Hepatocyte (in vitro differentiated cells): ENCODE measurements around the gene TRMT2A. TPM values are rescaled to one million over a fixed set of nuclear protein-coding genes. Genes with fewer than 3 reads are reported as not detected.

Source experiments
- DNase-seq: peaks from one replicate; pipeline ENCODE4 v3.0.0-alpha.2; 2016; ENCODE audit warnings: low spot score
- H2AFZ ChIP-seq: fragments of 200-600 bp; sonication (generic); 2 replicates; pipeline ENCODE4 v1.6.0; 2016; ENCODE audit warnings: antibody characterized with exemption, mild to moderate bottlenecking
- H3K27ac ChIP-seq: fragments of 200-600 bp; sonication (generic); 2 replicates; pipeline ENCODE4 v1.5.1; 2016; ENCODE audit warnings: mild to moderate bottlenecking
- H3K27me3 ChIP-seq: fragments of 200-600 bp; sonication (generic); 2 replicates; pipeline ENCODE4 v1.6.1; 2016
- H3K36me3 ChIP-seq: fragments of 200-600 bp; sonication (generic); replicated peaks from 2 replicates; pipeline ENCODE4 v1.5.1; 2016; ENCODE audit warnings: low read depth; ENCODE audit not compliant: insufficient read depth
- H3K4me1 ChIP-seq: fragments of 200-600 bp; sonication (generic); 2 replicates; pipeline ENCODE4 v1.5.1; 2016; ENCODE audit warnings: mild to moderate bottlenecking, moderate library complexity; ENCODE audit not compliant: insufficient read depth
- H3K4me2 ChIP-seq: fragments of 200-600 bp; sonication (generic); 2 replicates; pipeline ENCODE4 v1.6.0; 2016
- H3K4me3 ChIP-seq: fragments of 200-600 bp; sonication (generic); 2 replicates; pipeline ENCODE4 v1.5.1; 2016; ENCODE audit warnings: mild to moderate bottlenecking
- H3K79me2 ChIP-seq: fragments of 200-600 bp; sonication (generic); 2 replicates; pipeline ENCODE4 v1.6.0; 2017; ENCODE audit warnings: mild to moderate bottlenecking
- H3K9me2 ChIP-seq: fragments of 200-600 bp; sonication (generic); replicated peaks from 2 replicates; pipeline ENCODE4 v1.6.0; 2017; ENCODE audit warnings: mild to moderate bottlenecking; ENCODE audit not compliant: insufficient read depth
- H3K9me3 ChIP-seq: fragments of 200-600 bp; sonication (generic); 2 replicates; pipeline ENCODE4 v1.5.1; 2016; ENCODE audit warnings: low read depth, mild to moderate bottlenecking
- H4K20me1 ChIP-seq: fragments of 200-600 bp; sonication (generic); 2 replicates; pipeline ENCODE4 v1.6.0; 2016; ENCODE audit warnings: mild to moderate bottlenecking; ENCODE audit not compliant: insufficient read depth, poor library complexity, severe bottlenecking
- EZH2 ChIP-seq: fragments of 200-600 bp; sonication (generic); IDR thresholded peaks from 2 replicates; pipeline ENCODE4 v1.6.1; 2016; ENCODE audit warnings: antibody characterized with exemption, mild to moderate bottlenecking, borderline replicate concordance
- EZH2phosphoT487 ChIP-seq: fragments of 200-600 bp; sonication (generic); IDR thresholded peaks from one replicate; pipeline ENCODE4 v1.6.1; 2018; ENCODE audit warnings: antibody characterized with exemption, mild to moderate bottlenecking, low read depth, moderate library complexity; ENCODE audit not compliant: unreplicated experiment, severe bottlenecking
- WGBS: methylation state at CpG from one replicate; pipeline ENCODE4 v1.1.6; 2016; ENCODE audit warnings: low lambda C conversion rate; ENCODE audit errors: missing lambda C conversion rate; 5-methylcytosine and 5-hydroxymethylcytosine counted together
- polyA plus RNA-seq: library from polyadenylated mRNA; unstranded; fragments of >200 nt; fragmentation: Nextera tagmentation; extraction: Ambion mirVana; gene quantifications from 2 replicates; pipeline ENCODE4 v1.2.1, GENCODE V29; 2016
- total RNA-seq: library from RNA; depleted of rRNA; stranded (reverse); fragments of >200 nt; gene quantifications from 2 replicates; pipeline ENCODE4 v1.2.3, GENCODE V29; 2014
- TF ChIP-seq, protein P1 (sequence below): fragments of 200-600 bp; sonication (generic); IDR thresholded peaks from 2 replicates; pipeline ENCODE4 v1.5.1; 2016; ENCODE audit warnings: antibody characterized with exemption, mild to moderate bottlenecking; ENCODE audit not compliant: poor library complexity

Gene TRMT2A
- total and polyA plus RNA-seq, 2 experiments from 2014 or later: 34.4 to 65.1 TPM

DNA sequence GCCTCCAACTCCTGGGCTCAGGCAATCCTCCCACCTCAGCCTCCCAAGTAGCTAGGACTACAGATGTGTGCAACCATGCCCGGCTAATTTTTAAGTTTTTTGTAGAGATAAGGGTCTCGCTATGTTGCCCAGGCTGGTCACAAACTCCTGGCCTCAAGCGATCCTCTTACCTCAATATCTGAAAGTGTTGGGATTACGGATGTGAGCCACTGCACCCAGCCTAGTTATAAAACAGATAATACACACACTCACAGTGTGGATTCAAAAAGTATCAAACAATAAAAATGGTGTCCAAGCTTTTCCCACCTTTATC, 34.2 kb upstream of the TRMT2A start:
- Histone ChIP-seq H3K36me3 (no peaks in the 10 kb centered on the region), H3K27ac (no peak overlapping the region), H3K27me3 (no peaks in the 10 kb centered on the region), H3K4me2 (no peak overlapping the region), H3K9me2 (no peaks in the 10 kb centered on the region), H3K4me3 (no peak overlapping the region), H4K20me1 (no peaks in the 10 kb centered on the region), H3K79me2 (no peaks in the 10 kb centered on the region), H3K9me3 (no peaks in the 10 kb centered on the region), H3K4me1 (no peaks in the 10 kb centered on the region), H2AFZ (no peak overlapping the region)
- WGBS: 87% methylated on average over 4 of the region's 4 CpGs
- DNase-seq: no peak
- TF ChIP-seq EZH2phosphoT487 (no peak), EZH2 (no peak)
- TF ChIP-seq, protein P1, sequence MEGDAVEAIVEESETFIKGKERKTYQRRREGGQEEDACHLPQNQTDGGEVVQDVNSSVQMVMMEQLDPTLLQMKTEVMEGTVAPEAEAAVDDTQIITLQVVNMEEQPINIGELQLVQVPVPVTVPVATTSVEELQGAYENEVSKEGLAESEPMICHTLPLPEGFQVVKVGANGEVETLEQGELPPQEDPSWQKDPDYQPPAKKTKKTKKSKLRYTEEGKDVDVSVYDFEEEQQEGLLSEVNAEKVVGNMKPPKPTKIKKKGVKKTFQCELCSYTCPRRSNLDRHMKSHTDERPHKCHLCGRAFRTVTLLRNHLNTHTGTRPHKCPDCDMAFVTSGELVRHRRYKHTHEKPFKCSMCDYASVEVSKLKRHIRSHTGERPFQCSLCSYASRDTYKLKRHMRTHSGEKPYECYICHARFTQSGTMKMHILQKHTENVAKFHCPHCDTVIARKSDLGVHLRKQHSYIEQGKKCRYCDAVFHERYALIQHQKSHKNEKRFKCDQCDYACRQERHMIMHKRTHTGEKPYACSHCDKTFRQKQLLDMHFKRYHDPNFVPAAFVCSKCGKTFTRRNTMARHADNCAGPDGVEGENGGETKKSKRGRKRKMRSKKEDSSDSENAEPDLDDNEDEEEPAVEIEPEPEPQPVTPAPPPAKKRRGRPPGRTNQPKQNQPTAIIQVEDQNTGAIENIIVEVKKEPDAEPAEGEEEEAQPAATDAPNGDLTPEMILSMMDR: no peak

DNA sequence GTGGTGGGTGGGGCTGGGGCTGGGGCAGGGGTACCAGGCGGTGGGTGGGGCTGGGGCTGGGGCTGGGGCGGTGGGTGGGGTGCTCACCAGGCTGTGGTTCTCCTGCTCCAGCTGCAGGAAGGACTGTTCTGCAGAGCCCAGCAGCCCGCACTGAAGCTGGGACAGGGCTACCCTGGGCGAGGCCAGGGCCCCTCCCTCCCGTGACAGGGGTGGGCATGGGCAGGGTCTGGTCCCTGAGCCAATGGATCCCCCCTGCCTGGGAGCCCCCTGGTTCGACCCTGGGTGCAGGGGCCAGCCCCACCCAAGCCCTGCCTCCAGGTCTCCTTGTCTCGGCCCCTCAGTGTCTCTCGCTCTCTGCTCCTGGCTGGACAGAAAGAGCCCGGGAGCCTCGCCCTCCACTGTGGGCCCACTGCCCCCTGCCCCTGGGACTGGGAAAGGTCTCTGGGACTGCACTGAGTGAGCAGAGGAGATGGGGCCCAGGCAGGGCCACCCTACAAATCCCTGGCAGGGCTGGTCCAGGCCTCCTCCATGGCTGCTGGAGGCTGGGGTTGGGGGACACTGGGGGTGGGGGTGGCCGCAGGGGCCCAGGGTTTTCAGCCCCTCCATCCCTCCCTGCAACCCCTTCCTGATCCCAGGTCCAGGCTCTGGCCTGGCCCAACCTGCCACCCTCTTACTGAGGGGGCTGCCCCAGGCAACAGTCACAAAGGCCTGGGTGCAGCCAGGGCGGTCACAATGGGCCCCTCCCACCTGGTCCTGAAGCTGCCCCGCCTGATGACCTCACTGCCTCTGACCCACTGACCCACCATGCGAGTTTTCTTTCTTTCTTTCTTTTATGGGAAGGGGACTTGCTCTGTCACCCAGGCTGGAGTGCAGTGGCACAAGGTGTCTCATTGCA, 33.6 kb upstream of the TRMT2A start, which contains the start of gene CCDC188:
TSS of gene CCDC188 (minus strand) at position 675 of the 895 bp plus-strand sequence. CDS start at position 606, 69 bp downstream.
- Histone ChIP-seq H3K27me3 (no peaks in the 10 kb centered on the region), H3K9me3 (no peaks in the 10 kb centered on the region), H3K4me1 (no peaks in the 10 kb centered on the region), H4K20me1 (no peaks in the 10 kb centered on the region), H3K9me2 (no peaks in the 10 kb centered on the region), H3K4me2 (no peak within 1 kb of the TSS), H3K36me3 (no peaks in the 10 kb centered on the region), H2AFZ (no peak within 1 kb of the TSS), H3K4me3 (no peak within 1 kb of the TSS), H3K27ac (no peak within 1 kb of the TSS), H3K79me2 (no peaks in the 10 kb centered on the region)
- WGBS: 90% methylated on average over 9 of the region's 14 CpGs
- no peak for DNase-seq
- TF ChIP-seq, protein P1: no peak
- TF ChIP-seq EZH2phosphoT487: no peak
- no peak for TF ChIP-seq EZH2

DNA sequence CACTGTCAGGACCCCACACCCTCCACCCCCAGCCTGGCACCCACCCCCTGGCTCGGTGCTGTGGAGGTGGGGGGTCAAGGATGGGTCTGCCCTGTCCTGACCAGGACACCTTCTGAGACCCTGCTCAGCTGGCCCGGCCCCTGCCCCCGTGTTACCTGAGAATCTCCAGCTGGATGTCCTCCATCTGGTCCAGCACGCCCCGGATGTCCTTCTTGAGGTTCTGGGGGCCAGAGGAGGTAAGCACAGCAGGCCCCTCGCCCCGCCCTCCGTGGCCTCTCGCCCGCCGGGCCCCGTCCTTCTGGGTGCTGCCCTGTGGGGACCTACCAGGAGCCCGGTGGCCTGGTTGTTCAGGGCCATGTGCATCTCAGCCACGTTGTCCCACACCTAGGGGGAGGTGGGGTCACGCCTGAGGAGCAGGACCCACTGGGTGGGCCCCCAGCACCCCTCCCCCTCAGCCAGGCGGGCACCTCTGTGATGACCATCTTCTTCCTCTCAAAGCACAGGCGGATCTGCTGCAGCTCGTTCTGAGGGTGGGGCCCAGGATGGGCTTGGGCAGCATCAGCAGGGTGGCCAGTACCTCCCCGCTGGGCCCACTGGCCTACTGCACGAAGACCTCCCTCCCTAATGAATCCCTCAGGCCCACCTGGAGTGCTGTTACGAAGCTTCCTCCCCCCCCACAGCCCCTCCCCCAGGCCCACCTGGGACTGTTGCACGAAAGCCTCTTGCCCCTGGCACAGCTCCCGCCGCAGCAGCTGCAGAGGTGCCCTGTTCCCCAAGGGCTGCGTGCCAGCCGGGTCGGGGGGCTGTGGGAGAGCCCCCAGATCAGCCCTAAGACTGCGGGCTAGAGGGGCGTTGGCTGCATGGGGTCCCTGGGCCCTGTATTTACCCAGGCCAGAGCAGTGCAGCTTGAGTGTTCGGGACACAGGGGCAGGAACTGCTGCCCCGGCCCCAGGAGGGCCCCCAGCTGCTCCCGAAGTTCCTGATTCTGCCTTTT, 32.5 kb upstream of the TRMT2A start:
- H3K27me3 ChIP-seq: no peaks in the 10 kb centered on the region
- H3K4me2 ChIP-seq: no peak overlapping the region
- H4K20me1 ChIP-seq: no peaks in the 10 kb centered on the region
- WGBS: 91% methylated on average over 21 of the region's 32 CpGs
- no peaks in the 10 kb centered on the region for H3K4me1 ChIP-seq
- H2AFZ ChIP-seq: no peak overlapping the region
- DNase-seq: no peak
- H3K9me2 ChIP-seq: no peaks in the 10 kb centered on the region
- no peak overlapping the region for H3K27ac ChIP-seq
- no peak overlapping the region for H3K4me3 ChIP-seq
- no peak for TF ChIP-seq EZH2
- no peak for TF ChIP-seq EZH2phosphoT487
- TF ChIP-seq, protein P1: no peak
- no peaks in the 10 kb centered on the region for H3K79me2 ChIP-seq
- H3K36me3 ChIP-seq: no peaks in the 10 kb centered on the region
- no peaks in the 10 kb centered on the region for H3K9me3 ChIP-seq
